Central memory CD4-positive, alpha-beta T cell (primary cell): ENCODE measurements around the gene SCGB1D4.
"Not testable (repeated sequence)": the region's sequence is repeated elsewhere in the genome, so short reads cannot be mapped to it uniquely, and the experiment has no call there.

ENCODE experiments used
- DNase-seq: peaks from one replicate; pipeline ENCODE4 v3.0.0; 2022
- total RNA-seq, 3 experiments: gene quantifications; one replicate each; lab custom pipeline; 2026; lab: John Stamatoyannopoulos, UW

SCGB1D4 gene, protein sequence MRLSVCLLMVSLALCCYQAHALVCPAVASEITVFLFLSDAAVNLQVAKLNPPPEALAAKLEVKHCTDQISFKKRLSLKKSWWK
- total RNA-seq: 0 reads per million in 3 experiments

DNA sequence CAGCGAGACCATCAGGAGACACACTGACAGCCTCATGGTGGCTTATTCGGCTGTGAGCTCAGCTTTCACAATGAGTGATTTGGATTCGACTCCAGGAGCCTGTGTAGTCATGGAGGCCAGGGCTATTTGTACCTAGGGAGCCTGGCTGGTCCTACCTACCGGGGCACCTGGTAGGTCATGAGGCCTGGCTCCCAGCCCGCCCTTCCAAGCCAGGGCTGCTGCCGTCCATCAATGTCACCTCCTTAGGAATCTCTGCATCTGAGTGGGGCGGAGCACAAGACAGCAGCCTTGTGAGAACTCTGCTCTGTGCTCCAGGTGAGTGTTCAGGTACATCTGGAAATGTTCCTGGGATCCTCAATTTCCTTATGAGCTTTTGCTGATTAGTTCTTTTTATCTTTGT is at the start of gene SCGB1D4:
SCGB1D4 (minus strand) TSS at position 101 of the 400 bp plus-strand sequence; CDS start at position 36, 65 bp downstream.
- no peak for DNase-seq

DNA sequence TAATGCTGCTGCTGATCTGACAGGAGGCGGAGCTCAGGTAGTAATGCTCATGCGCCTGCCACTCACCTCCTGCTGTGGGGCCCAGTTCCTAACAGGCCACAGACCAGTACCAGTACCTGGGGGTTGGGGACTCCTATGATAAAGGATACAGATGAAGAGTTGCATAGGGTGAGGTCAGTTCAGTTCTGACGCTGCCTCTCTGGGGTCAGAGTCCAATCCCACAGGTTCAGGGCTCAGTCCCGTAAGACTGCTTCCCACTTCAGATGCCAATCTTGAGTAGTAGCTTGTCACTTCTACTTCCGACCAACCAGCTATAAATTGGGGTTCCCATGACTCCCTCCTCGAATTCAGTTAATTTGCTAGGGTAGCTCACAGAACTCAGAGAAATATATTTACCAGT is 47.0 kb upstream of the SCGB1D4 start:
- DNase-seq: no peak

DNA sequence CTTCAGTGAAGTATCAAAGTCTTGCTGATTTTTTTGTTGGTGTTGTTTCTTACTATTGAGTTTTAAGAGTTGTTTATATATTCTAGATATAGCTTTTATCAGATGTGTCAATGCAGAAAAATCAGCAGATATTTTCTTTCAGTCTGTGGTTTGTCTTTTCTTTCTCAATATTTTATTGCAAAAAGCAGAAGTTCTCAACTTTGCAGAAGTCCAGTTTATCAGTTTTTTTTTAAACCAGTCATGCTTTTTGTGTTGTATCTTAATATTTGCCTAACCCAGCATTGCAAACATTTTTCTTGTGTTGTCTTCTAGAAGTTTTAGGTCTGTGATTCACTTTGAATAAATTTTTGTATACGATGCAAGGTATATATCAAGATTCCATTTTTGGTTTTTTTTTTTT is 45.3 kb upstream of the SCGB1D4 start:
- no peak for DNase-seq

DNA sequence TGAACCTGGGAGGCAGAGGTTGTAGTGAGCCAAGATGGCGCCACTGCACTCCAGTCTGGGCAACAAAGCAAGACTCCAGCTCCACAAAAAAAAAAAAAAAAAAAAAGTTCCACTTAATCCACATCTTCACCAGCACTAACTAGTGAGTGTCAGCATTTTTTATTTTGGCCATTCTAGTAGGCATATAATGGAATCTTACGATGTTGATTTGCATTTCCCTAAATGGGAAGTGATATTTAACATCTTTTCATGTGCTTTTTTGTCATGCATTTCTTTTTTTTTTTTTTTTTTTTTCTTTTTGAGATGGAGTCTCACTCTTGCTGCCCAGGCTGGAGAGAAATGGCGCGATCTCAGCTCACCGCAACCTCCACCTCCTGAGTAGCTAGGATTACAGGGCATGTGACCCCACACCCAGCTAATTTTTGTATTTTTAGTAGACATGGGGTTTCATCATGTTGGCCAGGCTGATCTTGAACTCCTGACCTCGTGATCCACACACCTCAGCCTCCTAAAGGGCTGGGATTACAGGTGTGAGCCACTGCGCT is 44.8 kb upstream of the SCGB1D4 start:
- DNase-seq: not testable (repeated sequence)

DNA sequence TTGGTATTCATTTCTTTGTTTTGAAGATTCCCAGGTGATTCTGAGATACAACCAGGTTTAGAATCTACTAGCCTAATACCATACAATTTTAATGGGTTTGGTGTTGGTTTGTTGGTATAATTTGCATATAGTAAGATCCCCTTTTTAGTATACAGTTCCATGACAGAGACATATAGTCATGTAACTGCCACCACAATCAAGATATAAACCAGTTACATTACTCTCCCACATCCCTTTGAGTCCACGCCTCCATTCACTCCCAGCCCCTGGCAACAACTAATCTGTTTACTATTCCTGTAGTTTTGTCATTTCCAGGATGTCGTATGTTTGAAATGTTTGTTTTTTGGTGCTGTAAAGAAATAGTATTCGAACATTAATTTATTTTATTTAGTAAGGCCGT is 42.7 kb upstream of the SCGB1D4 start:
- DNase-seq: no peak

DNA sequence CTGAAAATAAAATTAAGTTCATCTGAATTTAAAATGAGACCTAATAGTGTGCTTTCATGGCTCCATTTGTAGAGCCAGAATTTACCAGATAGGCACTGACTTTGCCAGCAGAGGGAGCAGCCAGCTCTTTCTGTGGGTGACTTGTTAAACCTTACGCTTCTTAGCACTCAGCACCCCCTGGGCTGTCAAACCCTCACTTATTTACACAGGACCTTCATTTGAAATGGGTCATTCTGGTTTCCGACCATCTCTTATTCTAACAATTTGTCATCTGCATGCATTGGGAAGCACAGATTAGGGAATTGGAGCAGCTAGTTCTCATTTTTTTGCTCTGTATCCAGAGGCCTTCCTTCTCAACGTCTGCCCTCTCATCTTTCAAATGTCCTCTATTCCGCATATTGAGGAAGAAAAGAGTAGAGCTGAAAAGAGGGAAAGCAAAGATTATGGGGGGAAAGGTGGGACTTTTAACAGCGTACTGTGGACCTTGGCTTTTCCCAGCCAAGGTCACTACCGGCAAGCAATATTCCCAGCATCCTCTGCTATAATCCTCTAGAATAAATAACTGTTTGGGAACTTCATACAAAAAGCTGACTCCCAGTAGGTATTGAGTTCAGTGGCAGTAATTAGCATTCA is 41.5 kb upstream of the SCGB1D4 start:
- DNase-seq: peak; percentile 35

DNA sequence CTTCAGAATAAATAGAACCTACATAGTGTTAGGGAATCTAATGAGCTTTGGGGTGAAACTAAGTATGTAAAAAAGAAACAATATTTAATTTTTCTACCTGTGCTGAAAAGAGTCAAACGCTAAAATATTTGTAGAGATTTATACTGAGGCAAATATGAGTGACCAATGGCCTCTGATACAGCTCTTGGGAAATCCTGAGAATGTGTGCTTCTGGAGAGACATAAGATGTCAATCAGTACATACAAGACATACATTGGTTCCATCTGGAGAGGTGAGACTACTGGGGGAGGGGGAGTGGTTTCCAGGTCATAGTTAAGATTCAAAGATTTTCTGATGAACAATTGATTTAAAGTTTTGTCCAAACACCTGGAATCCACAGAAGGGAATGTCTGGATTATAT is 39.3 kb upstream of the SCGB1D4 start:
- no peak for DNase-seq

DNA sequence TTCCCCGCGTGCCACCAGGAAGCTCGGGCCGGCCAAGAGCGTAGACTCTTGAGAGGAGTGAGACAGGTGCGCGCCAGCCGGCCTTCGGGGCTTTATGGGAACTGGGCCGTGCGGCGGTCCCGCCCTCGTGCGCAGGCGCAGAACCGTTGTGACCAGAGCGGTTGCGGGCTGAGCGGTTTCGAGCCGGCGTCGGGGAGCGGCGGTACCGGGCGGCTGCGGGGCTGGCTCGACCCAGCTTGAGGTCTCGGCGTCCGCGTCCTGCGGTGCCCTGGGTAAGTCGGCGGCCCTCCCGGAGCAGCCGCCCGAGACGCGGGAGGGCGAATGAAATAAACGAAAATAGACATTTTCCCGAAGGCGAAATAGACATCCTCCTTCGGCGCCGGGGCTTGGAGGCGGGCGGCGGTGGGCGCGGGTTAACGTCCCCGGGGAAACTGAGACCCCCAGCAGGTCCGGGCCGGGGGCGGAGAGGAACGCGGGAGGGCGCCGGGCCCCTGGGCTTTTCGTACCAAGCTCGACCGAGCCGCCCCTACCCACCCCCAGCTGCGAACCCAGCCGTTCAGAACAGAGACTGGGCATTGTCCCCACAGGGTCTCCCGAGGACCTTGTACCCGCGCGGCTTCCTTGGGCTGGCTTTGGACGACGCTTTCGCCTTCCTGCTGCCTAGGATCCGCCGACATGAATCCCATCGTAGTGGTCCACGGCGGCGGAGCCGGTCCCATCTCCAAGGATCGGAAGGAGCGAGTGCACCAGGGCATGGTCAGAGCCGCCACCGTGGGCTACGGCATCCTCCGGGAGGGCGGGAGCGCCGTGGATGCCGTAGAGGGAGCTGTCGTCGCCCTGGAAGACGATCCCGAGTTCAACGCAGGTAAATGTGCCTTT is 38.7 kb upstream of the SCGB1D4 start, which contains the start of gene ASRGL1:
ASRGL1 (plus strand) TSS at position 146 of the 879 bp plus-strand sequence; CDS start at position 676, 530 bp downstream.
- DNase-seq: peak; percentile 63

DNA sequence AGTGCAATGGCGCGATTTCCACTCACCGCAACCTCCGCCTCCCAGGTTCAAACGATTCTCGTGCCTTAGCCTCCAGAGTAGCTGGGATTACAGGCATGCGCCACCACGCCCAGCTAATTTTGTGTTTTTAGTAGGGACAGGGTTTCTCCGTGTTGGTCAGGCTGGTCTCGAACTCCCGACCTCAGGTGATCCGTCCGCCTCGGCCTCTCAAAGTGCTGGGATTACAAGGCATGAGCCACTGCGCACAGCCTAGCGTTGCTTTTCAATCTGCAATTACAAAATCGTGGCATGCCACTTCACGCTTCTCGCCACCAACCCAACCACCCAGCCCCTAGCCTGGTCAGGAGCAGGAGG is 38.1 kb upstream of the SCGB1D4 start:
- DNase-seq: not testable (repeated sequence)

DNA sequence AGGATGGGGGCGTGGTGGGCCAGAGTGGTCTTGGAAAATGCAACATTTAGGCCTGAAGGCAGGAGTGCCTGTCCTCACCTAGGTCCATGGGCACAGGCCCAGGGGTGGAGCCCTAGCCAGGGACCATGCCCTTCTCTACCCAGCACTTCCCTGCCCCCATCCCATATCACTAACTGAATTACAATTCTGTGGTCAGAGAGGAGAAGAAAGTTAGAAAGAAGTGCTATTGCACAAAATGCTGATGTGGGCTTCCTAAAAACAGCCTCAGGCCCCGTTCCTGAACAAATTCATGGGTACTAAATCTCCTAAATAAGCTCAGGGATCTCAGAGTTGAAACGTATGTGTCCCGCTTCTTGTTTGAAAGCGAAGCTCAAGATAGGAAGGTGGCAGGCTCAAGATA is 34.9 kb upstream of the SCGB1D4 start:
- no peak for DNase-seq

DNA sequence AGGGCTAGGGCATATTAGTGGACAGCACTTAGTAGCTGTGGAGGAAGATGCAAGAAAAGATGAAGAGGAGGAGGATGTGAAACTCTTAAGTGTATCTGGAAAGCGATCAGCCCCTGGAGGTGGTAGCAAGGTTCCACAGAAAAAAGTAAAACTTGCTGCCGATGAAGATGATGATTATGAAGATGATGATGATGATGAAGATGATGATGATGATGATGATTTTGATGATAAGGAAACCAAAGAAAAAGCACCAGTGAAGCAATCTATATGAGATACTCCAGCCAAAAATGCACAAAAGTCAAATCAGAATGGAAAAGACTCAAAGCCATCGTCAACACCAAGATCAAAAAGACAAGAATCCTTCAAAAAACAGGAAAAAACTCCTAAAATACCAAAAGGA is 32.4 kb upstream of the SCGB1D4 start:
- not testable (repeated sequence) for DNase-seq

DNA sequence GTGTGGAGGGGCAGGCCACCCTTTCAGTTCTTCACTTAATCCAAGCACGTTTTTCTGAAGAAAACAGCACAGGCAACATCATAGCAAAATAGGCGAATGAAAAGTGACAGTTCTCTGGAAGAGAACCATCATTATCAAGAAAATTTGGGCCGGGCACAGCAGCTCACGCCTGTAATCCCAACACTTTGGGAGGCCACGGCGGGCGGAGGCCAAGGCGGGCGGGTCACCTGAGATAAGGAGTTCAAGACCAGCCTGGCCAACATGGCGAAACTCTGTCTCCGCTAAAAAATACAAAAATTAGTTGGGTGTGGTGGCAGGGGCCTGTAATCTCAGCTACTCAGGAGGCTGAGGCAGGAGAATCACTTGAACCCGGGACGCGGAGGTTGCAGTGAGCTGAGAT is 28.7 kb upstream of the SCGB1D4 start:
- DNase-seq: not testable (repeated sequence)

DNA sequence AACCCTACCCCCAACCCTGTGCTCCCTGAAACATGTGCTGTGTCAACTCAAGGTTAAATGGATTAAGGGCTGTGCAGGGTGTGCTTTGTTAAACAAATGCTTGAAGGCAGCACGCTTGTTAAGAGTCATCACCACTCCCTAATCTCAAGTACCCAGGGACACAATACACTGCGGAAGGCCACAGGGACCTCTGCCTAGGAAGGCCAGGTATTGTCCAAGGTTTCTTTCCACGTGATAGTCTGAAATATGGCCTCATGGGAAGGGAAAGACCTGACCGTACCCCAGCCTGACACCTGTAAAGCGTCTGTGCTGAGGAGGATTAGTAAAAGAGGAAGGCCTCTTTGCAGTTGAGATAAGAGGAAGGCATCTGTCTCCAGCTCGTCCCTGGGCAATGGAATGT is 27.8 kb upstream of the SCGB1D4 start:
- DNase-seq: not testable (repeated sequence)

DNA sequence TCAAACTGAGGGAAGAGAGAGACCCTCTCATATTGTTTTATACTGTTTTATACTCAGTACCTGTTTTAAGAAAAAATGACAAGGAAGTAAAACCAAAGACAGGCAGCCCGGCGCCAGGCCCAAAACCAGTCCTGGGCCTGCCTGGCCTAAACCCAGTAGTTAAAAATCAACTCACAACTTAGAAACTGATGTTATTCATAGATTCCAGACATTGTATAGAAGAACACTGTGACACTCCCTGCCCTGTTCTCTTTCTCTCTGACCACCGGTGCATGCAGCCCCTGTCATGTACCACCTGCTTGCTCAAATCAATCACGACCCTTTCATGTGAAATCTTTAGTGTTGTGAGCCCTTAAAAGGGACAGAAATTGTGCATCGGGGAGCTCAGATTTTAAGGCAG is 26.9 kb upstream of the SCGB1D4 start:
- not testable (repeated sequence) for DNase-seq

DNA sequence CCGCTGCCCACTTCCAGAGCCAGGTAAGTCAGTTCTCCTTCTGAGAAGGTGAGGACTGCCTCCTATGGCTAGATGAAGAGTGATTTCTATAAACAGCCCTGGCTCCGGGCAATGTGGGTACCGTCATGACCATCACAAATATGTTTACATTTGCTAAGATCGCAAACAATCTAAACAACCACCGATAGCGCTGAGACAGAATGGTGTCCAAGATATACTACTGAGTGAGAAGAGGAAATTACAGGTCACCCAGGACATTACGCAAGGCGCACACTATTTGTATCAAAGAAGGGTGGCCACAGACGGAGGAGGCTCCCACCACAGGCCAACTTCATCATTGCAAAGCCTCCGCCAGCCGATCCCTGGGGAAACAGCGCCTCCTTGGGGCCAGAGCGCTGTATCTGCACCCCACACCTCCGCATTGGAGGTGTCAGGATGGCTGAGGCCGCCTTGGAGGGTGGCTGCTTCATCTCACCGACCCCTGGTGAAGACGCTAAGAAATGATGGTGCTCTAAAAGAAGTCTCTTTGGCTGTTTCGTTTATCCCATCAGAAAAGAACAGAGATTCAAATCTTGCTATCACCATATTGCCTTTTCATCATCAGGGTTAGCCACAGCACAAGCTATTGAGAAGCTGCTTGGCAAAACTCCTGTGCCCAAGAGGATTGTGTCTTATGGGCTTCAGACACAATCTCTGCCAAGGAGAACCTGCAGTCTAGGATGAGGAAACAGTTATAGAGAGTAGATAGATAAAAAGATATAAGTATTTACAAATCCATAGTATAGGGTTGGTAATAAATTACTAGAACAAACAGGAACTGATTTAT is 26.1 kb upstream of the SCGB1D4 start:
- peak; percentile 18 for DNase-seq

DNA sequence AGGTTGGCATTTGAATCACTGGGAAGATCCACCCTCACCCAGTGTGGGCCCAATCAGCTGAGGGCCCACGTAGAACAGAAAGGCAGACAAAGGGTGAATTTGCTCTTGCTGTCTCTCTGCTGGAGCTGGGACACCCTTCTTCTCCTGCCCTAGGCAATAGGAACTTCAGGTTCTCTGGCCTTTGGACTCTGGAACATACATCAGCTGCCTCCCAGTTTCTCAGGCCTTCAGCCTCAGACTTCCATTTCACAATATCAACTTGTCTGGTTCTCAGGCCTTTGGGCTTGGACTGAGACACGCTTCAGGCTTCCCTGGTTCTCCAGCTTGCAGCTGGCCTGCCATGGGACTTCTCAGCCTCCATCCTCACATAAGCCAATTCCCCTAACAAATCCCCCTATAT is 23.6 kb upstream of the SCGB1D4 start:
- no peak for DNase-seq

DNA sequence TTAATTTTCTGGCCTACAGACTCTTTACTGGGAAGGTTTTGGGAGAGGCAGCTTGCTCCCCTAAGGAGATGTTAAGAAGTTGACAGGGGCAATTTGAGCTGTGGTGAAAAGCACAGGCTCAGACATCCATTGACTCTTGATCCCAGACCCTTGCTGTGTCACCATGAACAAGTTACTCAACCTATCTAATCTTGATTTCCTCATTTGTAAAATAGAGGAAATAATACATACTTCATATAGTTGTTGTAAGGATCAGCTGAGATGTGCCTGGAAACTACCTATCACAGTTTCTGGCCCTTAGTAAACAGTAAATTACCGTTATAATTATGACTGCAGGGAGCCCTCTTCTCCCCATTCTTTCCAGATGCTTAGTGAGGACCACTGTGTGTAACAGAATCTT is 16.6 kb upstream of the SCGB1D4 start:
- DNase-seq: no peak

DNA sequence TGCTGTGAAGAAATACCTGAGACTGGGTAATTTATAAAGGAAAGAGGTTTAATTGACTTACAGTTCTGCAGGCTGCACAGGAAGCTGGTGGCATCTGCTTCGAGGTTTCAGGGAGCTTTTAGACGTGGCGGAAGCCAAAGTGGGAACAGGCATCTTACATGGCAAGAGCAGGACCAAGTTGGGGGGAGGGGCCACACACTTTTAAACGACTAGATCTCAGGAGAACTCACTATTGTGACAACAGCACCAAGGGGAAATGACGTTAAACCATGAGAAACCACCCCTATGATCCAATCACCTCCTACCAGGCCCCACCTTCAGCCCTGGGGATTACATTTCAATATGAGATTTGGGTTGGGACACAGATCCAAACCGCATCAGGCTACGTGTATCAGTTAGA is 11.1 kb upstream of the SCGB1D4 start:
- no peak for DNase-seq

DNA sequence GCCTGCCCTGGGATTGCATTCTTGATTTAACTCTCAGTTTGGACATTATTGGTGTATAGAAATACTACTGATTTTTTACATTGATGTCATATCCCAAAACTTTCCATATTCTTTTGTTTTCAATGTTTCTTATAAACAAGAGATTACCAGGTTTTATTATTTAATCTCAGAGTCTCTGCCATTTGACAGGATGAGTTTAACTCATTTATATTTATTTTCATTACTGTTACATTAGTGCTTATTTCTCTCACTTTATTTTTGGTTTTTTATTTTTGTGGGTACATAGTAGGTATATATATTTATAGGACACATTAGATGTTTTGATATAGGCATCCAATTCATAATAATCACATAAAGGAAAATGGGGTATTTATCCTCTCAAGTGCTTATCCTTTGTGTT is 9.1 kb upstream of the SCGB1D4 start:
- DNase-seq: no peak

DNA sequence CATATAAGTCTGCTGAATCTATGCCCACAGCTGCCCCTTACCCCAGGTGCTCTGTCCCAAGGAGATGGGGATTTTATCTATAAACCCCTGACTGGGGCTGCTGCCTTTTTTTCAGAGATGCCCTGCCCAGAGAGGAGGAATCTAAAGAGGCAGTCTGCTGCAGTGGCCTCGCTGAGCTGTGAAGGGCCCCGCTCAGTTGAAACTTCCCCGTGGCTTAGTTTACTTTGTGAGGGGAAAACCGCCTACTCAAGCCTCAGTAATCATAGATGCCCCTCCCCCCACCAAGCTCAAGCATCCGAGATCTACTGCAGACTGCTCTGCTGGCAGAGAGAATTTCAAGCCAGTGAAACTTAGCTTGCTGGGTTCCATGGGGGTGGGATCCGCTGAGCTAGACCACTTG is 7.4 kb upstream of the SCGB1D4 start:
- no peak for DNase-seq

DNA sequence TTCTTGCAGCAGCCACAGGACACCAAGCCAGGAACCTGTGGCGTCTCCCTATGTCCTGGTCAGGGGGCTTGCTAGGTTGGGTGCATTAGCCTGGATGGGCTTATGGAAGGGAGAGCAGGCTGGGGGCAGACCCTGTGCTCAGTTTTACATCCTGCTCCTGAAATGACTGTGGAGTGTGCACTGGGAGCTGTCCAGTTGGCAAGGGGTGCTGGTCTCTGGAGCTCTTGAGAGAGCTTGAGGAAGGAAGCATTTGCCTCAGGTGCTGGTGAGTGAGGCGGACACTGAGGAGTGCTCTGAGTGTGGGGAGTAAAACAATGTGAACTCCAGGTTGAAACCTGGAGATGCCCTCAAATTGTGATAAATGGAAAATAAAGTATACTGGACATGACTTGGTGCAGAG is 3.4 kb downstream of the SCGB1D4 start:
- no peak for DNase-seq

DNA sequence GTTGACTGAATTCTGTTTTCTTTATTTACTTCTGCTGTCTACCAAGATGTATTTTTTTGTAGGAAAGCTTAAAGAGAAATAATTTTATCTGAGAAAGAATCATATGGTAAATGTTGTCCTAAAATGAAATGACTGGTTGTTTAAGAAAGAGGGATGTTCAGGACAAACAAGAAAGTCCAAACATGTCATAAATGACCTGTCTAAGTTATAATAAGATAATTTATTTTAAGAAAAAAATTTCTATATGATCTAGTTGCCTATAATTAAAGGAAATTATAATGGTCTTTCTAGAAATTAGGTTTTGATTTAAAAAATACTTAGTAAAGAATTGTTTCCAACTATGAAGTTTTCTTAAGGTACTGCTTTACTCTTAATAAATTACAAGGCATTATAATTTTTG is 18.4 kb downstream of the SCGB1D4 start:
- no peak for DNase-seq

DNA sequence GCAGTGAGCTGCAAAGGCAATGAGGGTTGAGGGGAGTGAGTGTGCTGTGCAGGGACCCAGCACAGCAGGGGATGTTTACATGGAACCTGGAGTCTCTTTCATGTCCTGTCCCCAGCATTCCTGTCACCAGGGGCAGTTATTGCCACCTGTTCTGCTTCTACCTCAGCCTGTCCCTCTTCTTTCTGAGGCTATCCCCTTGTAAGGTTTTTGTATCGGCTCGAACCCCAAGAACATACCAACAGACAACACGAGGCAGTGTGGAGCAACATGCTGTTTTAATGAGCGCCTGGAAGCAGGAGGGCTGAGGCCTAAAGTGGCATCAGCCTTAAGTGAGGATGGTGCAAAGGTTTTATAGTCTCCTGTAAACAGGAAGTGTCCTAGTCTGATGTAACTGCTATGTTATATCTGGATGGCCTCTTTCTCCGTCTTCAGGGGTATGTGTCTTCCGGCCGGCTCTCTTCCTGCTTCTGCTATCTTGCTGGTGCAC is 25.0 kb downstream of the SCGB1D4 start:
- no peak for DNase-seq
